HG03103 (cell line): ENCODE data around the gene ZMAT5.
"Not testable (repeated sequence)": the region's sequence is repeated elsewhere in the genome, so short reads cannot be mapped to it uniquely, and the experiment has no call there.

Experiments used
- ATAC-seq: cut with Tn5 transposase; IDR thresholded peaks from one replicate; pipeline ENCODE4 v1.9.1; 2021; ENCODE audit warnings: low read depth; ENCODE audit not compliant: unreplicated experiment

Gene ZMAT5

DNA sequence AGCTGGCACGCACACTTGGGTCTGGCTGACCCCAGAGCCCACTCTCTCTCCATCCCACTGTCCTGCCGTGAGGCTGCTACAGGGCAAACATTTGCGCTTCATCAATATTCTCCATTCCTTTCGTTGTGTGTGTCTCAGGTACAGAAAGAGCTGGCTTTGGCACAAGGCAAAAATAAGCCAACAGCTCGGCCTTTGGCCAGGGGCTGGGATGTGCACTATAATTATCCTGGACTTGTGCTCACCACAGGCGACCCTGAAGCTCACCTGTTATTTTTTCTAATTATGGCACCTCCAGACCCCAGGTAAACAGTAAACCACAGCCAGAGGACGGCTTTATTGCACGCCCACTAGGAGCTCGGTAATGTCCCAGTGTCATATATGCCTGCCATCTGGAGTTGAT, 10.9 kb downstream of the ZMAT5 start:
- ATAC-seq = no peak

DNA sequence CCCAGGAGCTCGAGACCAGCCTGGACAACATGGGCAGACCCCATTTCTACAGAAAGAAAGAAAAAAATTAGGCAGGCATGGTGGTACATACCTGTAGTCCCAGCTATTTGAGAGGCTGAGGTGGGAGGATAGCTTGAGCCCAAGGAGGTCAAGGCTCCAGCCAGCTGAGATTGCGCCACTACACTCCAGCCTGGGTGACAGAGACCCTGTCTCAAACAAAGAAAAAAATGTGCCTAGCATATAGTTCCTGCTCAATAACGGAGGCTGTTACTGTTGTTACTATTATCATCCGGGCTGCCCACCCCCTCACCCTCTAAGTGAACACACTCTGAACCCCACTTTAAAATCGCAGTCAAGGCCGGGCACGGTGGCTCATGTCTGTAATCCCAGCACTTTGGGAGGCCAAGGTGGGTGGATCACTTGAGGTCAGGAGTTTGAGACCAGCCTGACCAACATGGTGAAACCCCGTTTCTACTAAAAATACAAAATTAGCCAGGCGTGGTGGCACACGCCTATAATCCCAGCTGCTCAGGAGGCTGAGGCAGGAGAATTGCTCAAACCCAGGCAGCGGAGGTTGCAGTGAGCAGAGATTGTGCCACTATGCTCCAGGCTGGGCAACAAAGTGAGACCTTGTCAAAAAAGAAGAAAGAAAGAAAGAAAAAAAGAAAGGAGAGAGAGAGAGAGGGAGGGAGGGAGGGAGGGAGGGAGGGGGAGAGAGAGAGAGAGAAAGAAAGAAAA, 12.0 kb downstream of the ZMAT5 start:
- ATAC-seq = not testable (repeated sequence)

DNA sequence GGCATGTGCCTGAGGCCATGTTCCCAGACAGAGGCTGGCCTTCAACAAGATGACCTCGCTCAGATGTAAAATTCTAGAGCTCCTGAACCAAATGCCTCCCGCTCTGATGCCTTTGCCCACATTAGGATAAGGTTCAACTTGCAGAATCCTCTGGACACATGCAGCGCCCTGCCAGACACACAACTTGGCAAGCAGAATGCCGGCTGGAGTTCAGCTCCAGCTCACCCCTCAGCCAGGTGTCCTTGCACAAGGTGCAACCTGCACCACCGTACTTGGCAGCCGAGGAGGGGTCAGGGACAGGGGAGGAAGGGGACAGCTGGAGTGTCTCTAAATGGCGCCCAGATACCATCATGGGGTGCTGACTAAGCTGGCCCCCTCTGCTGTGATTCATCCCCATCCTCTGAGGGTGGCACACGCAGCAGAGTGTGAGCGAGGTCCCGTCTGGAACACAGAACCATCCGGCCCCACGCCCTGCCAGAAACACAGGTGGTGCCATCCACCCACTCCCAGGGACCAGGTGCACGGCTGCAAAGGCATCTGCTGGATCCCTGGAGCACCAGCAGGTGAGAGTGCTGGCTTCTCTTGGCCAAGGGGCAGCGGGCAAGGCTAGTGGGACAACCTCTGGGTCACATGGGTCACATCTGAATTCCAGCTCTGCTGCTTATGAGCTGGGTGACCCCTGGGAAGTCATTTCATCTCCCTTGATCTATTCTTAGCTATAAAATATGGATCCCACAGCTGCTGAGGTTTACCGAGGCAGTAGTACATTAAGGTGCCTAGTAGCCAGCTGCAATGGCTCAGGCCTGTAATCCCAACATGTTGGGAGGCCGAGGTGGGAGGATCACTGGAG, 12.8 kb downstream of the ZMAT5 start:
- no peak for ATAC-seq

DNA sequence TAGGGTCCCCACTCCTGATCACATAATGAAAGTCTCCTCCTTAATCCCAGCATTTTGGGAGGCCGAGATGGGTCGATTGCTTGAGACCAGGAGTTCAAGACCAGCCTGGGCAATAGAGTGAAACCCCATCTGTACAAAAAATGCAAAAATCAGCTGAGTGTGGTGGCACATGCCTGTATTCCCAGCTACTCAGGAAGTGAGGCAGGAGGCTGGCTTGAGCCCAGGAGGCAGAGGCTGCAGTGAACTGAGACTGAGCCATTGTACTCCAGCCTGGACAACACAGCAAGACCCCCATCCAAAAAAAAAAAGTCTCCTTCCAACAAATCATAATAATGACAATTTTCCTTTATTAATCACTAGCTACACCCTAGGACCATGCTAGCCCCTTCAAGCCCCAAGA, 15.1 kb downstream of the ZMAT5 start:
- no peak for ATAC-seq

DNA sequence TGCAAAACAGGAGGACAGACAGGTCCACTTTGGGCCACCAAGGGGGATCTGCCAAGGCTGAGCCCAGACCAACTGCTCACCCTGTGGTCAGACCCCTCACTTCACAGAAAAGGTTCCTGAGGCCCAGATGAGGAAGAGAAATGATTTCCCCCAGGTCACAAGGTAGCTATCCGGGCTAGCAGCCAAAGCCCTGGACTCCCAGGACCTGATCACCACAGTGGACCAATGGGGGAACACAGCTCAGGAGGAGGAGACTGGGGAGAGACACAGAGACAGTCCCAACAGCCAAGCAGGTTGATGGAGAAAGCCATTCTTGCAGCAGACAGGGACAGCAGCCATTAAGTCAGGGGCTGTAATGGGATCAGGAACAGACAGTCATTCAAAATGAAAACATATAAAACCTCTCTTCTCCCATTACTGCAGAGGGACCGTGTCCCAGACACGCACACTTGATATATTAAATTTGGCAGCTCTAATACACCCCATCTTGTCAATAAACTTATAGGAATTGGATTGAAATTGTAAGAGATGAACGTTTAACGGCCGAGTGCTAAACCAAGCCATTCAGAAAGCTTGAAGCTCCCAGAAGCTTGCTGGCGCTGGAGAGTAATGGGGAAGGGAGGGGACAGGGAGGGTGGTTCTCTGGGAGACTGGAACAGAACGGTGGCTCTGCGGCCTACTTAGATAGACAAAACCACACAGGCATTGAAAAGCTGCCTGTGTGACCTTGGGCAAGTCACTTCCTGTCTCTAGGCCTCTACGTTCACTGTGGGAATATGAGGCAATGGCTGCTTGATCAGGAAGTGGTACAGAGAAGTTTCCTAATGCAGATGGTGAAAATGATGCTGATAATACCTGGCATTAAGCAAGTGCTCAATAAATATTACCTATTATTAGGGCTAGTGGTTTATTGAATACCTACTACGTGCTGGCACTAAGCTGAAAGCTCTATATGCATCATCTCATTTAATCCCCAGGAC, 16.0 kb downstream of the ZMAT5 start:
- ATAC-seq = no peak

DNA sequence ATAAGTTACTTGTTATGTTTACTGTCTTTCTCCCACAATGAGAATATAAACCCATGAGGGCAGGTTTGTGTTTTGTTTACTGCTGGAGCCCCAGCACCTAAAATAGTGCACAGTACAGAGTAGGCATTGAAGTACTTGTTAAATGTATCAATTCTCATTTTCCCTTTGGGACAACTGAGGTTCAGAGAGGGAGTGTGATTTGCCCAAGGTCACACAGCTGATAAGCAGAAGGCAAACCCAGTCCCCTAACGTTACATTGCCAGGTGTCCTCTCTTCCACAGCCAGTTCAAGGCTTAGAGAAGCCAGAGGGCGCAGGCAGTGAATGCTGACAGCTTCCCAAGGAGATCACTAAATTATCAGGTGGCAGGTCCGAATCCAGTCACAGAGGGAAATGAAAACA, 16.8 kb downstream of the ZMAT5 start:
- no peak for ATAC-seq

DNA sequence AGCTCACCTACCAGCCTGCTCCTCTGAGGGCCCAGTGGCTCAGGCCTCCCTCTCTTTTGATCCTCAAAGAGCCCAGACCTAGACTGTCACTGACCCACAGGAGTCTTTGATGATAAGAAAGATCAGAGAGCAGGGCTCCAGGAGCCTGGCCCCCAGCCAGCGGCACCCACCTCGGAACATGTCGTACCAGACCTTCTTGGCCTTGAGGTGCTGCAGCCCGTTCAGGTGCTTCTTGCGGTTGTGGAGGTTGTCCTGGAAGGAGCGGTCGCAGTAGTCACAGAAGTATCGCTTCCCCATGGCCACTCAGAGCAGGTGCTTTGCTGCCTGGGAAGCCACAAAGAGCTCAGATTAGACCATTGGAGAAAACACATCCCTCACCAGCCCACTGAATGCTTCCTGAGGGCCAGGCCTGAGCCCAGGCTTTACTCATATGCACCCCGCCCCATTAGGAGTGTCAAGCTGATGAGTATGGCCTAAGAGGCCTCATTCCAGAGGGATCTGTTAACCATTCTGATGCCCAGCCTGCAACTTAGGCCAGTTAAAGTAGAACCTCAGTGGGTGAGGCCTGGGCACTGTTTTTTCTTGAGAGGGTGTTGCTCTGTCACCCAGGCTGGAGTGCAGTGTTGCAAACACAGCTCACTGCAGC, 18.4 kb downstream of the ZMAT5 start:
- ATAC-seq = no peak

DNA sequence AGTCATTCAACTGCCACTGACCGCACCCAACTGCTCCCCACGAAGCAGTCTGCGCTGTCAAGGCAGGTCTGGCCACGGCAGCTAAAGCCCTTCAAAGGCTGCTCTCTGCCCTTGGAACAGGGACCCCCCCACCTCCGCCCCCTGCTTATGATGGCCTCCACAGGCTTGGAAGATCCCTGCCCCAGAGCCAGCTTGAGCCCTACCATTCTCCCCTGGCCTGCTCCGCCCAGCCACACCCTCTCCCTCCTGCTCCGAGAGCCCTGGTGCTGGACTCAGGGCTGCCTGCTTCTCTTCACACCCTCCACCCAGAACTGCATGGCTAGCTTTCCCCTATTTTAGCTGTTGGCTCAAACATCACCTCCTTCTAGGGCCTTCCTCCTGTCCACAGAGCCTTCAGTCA, 19.0 kb downstream of the ZMAT5 start:
- ATAC-seq = no peak

DNA sequence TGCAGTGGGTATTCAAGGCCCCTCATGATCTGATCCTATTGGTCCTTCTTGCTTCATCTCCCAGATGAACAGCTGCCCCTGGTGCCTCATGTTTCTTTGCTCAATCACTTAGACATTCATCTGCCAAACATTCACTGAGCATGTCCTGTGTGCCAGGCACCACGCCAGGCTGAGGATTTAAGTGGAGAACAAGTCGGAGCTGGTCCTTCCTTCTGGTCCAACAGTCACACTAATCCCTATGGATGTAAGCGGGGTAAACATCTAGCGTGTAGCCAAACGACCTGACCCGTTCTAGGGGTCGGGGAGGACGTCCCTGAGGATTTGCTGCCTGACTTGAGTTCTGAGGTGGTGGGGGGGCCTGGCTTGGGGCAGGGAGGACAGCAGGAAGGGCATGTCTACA, 21.9 kb downstream of the ZMAT5 start:
- ATAC-seq = no peak

DNA sequence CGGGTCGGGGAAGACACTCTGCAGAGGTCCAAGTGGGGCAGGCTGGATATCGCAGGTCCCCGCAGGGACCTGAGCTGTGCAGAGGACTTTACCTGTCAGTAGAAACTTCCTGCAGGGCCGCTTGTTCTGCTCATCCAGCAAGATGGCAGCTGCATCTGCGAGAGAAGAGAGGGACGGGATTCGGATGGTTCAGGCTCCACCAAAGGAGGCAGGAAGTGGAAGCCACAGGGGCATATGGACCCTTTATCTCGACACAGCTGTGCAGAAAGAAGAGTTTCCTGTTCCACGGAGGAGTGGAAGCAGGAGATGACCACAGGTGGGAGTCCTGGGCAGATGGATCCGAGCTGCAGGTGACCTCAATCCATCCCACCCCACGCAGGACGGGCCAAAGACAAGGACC, 24.5 kb downstream of the ZMAT5 start:
- no peak for ATAC-seq

DNA sequence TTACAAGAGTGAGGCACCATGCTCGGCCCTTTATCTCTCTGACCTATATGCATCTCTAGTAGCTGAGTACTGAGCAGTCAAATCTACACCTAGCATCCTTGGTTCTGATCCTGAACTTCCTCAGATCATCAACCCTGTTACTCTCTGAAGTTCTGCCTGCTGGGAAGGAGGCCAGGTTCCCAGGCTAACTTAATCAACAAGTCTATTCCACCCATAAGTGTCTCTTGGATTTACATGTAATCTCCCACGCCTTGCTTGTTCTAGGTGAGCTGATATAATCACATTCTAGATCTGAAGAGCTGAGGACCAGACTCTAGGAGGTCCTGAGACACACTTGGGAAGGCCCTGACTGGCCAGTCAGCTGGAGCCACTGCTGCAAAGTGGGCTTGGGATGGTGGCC, 24.9 kb downstream of the ZMAT5 start:
- no peak for ATAC-seq

DNA sequence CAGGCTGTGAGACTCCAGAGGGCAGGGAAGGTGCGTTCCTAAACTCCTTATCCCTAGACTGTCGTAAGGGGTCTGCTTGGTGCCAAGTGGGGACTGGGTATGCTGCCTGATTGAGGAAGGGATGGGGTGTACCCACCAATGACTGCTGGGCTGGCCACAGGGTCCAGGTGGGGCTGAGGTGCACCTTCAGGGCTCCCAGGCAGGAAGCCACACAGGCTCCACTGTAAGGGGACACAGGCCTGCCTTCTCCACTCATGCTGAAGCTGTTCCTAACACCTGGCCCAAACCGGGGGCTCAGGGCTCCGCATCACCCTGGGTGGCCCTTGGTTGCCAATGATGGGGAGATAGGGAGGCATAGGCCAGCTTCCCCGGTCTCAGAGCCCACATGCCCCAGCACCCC, 26.6 kb downstream of the ZMAT5 start:
- ATAC-seq = no peak

DNA sequence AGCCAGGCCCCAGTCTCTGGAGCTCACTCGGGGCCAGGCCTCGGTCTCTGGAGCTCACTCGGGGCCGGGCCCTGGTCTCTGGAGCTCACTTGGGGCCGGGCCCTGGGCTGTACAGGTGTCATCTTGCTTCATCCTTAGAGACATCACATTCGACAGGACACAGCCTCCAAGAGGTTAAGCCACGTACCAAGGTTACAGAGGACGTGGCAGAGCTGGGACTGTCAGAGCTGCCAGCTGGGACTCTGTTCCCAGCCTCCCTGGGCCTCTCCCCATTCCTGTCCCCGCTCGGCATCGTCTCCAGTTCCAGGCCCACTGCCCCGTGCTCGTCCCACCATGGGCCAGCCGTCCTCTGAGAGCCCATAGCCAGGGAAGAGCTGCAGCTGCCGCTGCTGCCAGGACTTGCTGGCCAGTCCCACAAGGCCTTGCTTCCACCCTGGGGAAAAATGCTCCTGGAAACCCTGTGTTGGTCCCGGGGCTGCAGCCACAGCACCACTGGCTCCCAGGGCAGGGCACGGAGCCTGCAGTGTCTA, 27.4 kb downstream of the ZMAT5 start:
- no peak for ATAC-seq

DNA sequence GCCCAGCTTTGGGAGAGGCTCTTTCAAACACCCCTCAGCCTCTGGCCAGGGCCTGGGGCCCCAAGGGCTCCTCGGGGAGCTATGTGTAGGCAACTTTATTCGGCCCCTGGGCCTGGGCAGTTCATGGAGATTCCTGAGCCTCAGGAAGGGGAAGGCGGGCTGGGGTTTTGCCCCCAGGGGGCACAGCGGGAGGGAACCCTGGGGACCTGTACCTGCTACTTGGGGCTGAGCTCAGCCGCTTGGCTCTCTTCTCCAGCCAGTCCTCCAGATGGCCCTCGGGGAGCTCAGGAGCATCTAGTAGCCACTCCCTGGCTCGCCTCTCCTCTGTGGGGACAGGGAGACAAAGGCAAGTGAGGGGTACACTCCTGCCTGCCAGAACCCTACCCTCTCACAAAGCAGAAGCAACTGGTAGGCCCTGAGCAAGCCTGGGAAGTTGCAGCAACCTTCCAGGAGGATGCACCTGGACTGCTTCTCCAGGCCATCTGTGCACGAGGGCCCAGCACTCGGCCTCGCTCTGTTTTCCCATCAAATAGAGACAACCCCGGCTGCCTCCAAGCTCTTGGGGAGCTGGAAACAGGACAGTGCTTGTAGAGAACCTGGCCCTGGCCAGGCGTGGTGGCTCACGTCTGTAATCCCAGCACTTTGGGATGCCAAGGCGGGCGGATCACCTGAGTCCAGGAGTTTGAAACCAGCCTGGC, 28.5 kb downstream of the ZMAT5 start:
- no peak for ATAC-seq

DNA sequence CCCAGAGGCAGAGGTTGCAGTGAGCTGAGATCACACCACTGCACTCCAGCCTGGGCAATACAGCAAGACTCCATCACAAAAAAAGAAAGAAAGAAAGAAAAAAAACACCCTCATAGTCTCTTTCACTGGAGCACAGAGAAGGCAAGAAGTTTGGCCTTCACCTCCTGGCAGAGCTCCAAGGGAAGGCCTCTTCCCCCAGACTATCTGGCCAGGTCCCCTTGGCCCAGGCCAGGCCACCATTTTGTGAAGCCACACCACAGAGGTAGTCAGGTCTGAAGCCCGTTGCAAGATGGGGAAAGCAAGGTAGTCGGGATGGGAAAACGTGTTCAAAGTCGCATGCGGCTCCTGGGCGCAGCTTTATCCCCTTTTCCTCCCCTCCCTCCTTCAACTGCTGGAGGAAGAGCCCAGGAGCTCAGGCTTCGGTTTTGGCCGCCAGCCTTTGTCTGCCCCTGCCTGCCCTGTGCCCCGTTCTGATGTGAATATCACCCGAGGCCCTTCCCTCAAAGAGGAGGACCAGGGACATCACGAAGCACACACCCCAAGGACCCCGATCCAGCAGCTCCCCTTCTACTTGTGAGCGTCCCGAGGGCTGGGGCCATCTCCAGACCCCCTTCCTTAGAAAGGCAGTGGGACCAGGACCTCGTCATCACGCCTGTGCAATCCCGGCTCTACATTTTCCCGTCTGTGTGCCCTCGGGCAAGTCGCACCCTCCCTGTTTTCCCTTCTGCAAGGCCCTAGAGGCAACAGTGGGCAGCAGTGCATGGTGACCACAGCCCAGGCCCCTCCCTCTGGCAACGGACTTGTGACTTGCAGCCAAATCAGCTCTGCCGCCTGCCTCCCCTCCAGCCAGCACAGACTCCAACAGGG, 29.3 kb downstream of the ZMAT5 start:
- ATAC-seq = no peak

DNA sequence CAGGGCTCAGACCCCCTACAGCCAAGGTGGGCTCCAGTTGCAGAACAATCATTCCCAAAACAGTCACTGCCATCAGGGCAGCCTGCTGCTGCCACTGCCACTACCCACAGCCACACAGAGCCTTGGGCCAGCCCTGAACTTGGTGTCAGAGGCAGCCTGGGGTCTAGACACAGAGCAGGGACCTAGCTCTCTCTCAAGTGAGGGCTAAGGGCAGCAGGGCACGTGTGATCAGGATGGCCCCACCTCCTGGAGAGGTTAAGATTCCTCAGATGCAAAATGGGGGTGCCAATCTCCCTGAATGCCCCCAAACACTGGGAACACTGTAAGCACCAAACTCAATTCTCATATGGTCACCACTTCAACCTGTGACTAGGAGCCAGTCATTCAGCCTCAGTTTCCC, 31.4 kb downstream of the ZMAT5 start:
- no peak for ATAC-seq

DNA sequence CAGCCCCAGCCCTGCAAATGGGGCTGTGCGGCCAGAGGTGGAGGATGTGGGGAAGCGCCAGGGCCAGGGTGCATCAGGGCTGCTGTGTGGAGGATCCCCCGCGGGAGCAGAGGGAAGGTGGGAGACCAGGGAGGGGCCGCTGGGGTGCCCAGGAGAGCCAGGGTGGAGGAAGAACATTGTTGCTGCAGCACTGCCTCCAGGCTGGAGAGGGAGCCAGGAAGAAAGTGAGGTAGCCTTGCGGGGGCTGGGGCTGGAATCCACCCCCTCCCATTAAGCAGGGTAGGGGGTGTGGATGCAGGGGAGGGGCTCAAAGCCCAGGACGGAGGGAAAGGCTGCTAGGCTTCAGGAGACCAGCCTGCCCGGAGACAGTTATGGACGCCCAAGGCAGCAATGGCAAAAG, 32.0 kb downstream of the ZMAT5 start:
- no peak for ATAC-seq

DNA sequence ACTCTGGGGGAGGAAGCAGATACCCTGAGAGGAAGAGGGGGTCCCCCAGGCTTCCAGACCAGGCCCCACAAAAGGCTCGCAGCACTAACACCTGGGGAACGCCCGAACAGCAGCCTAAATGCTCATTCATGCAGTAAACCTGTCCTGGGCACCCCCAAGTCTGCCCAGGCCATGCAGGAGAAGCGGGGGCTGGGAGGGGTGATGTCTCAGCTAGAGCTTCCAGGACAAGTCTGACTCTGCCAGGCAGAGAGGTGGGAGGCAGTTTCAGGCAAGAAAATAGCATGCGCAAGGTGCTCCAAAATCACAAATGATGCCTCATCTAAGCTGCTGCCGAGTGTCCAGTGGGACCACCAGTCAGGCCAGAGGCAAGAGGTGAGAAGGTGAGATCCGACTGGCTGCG, 32.4 kb downstream of the ZMAT5 start:
- ATAC-seq = no peak
